Trophoblast cell (in vitro differentiated cells and primary cell): ENCODE data around the gene ARHGAP4.

Experiments
- DNase-seq, 2 donors: peaks; one replicate each; pipeline ENCODE4 v3.0.0-alpha.2; 2016
- H2AFZ ChIP-seq: 2 replicates; pipeline ENCODE4 v1.6.1; 2013; ENCODE audit warnings: low read length, moderate library complexity, mild to moderate bottlenecking; ENCODE audit not compliant: insufficient read depth, poor library complexity
- H2AK5ac ChIP-seq: 2 replicates; pipeline ENCODE4 v1.6.1; 2013; ENCODE audit warnings: mild to moderate bottlenecking, low read length
- H2BK120ac ChIP-seq: 2 replicates; pipeline ENCODE4 v1.6.1; 2013; ENCODE audit warnings: low read length, mild to moderate bottlenecking, moderate library complexity; ENCODE audit not compliant: insufficient read depth, poor library complexity
- H2BK12ac ChIP-seq: 2 replicates; pipeline ENCODE4 v1.6.1; 2013; ENCODE audit warnings: mild to moderate bottlenecking, low read length, moderate library complexity
- H2BK5ac ChIP-seq: 2 replicates; pipeline ENCODE4 v1.6.1; 2013; ENCODE audit warnings: low read length, low read depth, moderate library complexity, mild to moderate bottlenecking; ENCODE audit not compliant: poor library complexity
- H3K14ac ChIP-seq: 2 replicates; pipeline ENCODE4 v1.6.1; 2013; ENCODE audit warnings: mild to moderate bottlenecking, low read length
- H3K18ac ChIP-seq: 2 replicates; pipeline ENCODE4 v1.6.1; 2013; ENCODE audit warnings: mild to moderate bottlenecking, low read length
- H3K23ac ChIP-seq: 2 replicates; pipeline ENCODE4 v1.6.1; 2013; ENCODE audit warnings: low read length
- H3K27ac ChIP-seq: 2 replicates; pipeline ENCODE4 v1.5.1; 2013; ENCODE audit warnings: low read depth, mild to moderate bottlenecking, inconsistent platforms, low read length, moderate library complexity
- H3K27me3 ChIP-seq: 2 replicates; pipeline ENCODE4 v1.6.1; 2013; ENCODE audit warnings: inconsistent platforms, mild to moderate bottlenecking, low read length, moderate library complexity; ENCODE audit not compliant: insufficient read depth
- H3K36me3 ChIP-seq, 2 experiments: 1 replicate in 1 of 2; 2 replicates in 1 of 2; pipeline ENCODE4 v1.6.1; 2013; ENCODE audit warnings: low read length in 2 of 2, mild to moderate bottlenecking in 2 of 2, moderate library complexity in 1 of 2; ENCODE audit not compliant: insufficient read depth in 2 of 2, control insufficient read depth in 1 of 2
- H3K4ac ChIP-seq: 2 replicates; pipeline ENCODE4 v1.6.1; 2013; ENCODE audit warnings: low read depth, mild to moderate bottlenecking, low read length, moderate library complexity
- H3K4me1 ChIP-seq, 2 experiments: 1 replicate in 1 of 2; 2 replicates in 1 of 2; pipeline ENCODE4 v1.6.1; 2013; ENCODE audit warnings: low read length in 2 of 2, mild to moderate bottlenecking in 2 of 2, moderate library complexity in 1 of 2; ENCODE audit not compliant: insufficient read depth in 2 of 2, control insufficient read depth in 1 of 2
- H3K4me2 ChIP-seq: 2 replicates; pipeline ENCODE4 v1.6.1; 2013; ENCODE audit warnings: inconsistent platforms, mild to moderate bottlenecking, low read length, moderate library complexity
- H3K4me3 ChIP-seq: 2 replicates; pipeline ENCODE4 v1.5.1; 2013; ENCODE audit warnings: mild to moderate bottlenecking, low read depth, low read length, inconsistent platforms
- H3K79me1 ChIP-seq: one replicate; pipeline ENCODE4 v1.6.1; 2013; ENCODE audit warnings: low read length
- H3K79me2 ChIP-seq: 2 replicates; pipeline ENCODE4 v1.6.1; 2013; ENCODE audit warnings: low read length, mild to moderate bottlenecking; ENCODE audit not compliant: control insufficient read depth, insufficient read depth, poor library complexity
- H3K9ac ChIP-seq: 2 replicates; pipeline ENCODE4 v1.6.1; 2013; ENCODE audit warnings: mild to moderate bottlenecking, low read length
- H3K9me3 ChIP-seq: 2 replicates; pipeline ENCODE4 v1.6.1; 2013; ENCODE audit warnings: low read depth, mild to moderate bottlenecking, control low read depth, inconsistent platforms, low read length; ENCODE audit not compliant: insufficient read depth
- H4K12ac ChIP-seq: 2 replicates; pipeline ENCODE4 v1.6.1; 2013; ENCODE audit warnings: low read depth, mild to moderate bottlenecking, low read length, moderate library complexity
- H4K8ac ChIP-seq: 2 replicates; pipeline ENCODE4 v1.6.1; 2013; ENCODE audit warnings: low read depth, mild to moderate bottlenecking, low read length, moderate library complexity
- H4K91ac ChIP-seq: one replicate; pipeline ENCODE4 v1.6.1; 2013; ENCODE audit warnings: low read depth, mild to moderate bottlenecking, low read length, moderate library complexity
- WGBS: extraction: QIAGEN DNeasy Blood & Tissue Kit; methylation state at CpG from one replicate; pipeline ENCODE4 v1.1.7; 2013; ENCODE audit warnings: missing lambda C conversion rate; ENCODE audit not compliant: insufficient read length, insufficient coverage; ENCODE audit errors: extremely low coverage; 5-methylcytosine and 5-hydroxymethylcytosine counted together

The ARHGAP4 gene

GRCh38 chrX:153941336-153942252 lies 15.5 kb upstream of the ARHGAP4 start:
- Histone ChIP-seq H4K12ac (peak overlapping the region; percentile 75), H3K4me3 (no peak overlapping the region), H2BK120ac (no peak overlapping the region), H3K79me2 (no peaks in the 10 kb centered on the region), H3K18ac (no peak overlapping the region), H4K91ac (peak overlapping the region; percentile 24), H3K9me3 (no peaks in the 10 kb centered on the region), H3K23ac (no peak overlapping the region), H2BK5ac (no peak overlapping the region), H3K4me2 (no peak overlapping the region), H3K14ac (no peak overlapping the region), H3K27ac (no peak overlapping the region), H3K9ac (no peak overlapping the region), H3K36me3 (peaks cover 0 to 2% of the 10 kb centered on the region in 2 experiments), H3K79me1 (no peaks in the 10 kb centered on the region), H3K4me1 (peaks cover 13 to 15% of the 10 kb centered on the region in 2 experiments), H4K8ac (no peak overlapping the region), H2AFZ (no peak overlapping the region), H3K4ac (no peak overlapping the region), H2AK5ac (no peak overlapping the region), H2BK12ac (no peak overlapping the region), H3K27me3 (no peaks in the 10 kb centered on the region)
- DNase-seq, result peak in 1 of 2 donors; percentile 52
- WGBS, result no CpG with 5 or more reads among the region's 23 CpGs

GRCh38 chrX:153939573-153939972 lies 13.5 kb upstream of the ARHGAP4 start:
- Histone ChIP-seq H2AK5ac (peak overlapping the region; percentile 35), H3K23ac (no peak overlapping the region), H3K79me2 (peaks cover 2% of the 10 kb centered on the region), H2BK5ac (no peak overlapping the region), H3K27me3 (no peaks in the 10 kb centered on the region), H3K79me1 (peaks cover 2% of the 10 kb centered on the region), H3K9ac (no peak overlapping the region), H4K8ac (no peak overlapping the region), H3K27ac (no peak overlapping the region), H3K4ac (no peak overlapping the region), H4K91ac (peak overlapping the region; percentile 73), H3K4me2 (no peak overlapping the region), H3K14ac (peak overlapping the region; percentile 44), H3K18ac (no peak overlapping the region), H2BK120ac (peak overlapping the region; percentile 22), H3K9me3 (no peaks in the 10 kb centered on the region), H3K36me3 (no peaks in the 10 kb centered on the region), H3K4me1 (peaks cover 15% of the 10 kb centered on the region in 2 experiments), H2BK12ac (peak overlapping the region; percentile 31), H2AFZ (no peak overlapping the region), H4K12ac (no peak overlapping the region), H3K4me3 (no peak overlapping the region)
- DNase-seq, result no peak
- no CpG with 5 or more reads among the region's 7 CpGs for WGBS

- Histone ChIP-seq H3K14ac (no peak overlapping the region), H3K4ac (no peak overlapping the region), H3K9me3 (no peaks in the 10 kb centered on the region), H3K79me2 (peaks cover 10% of the 10 kb centered on the region), H2AFZ (no peak overlapping the region), H2BK12ac (no peak overlapping the region), H3K23ac (no peak overlapping the region), H4K12ac (no peak overlapping the region), H3K18ac (no peak overlapping the region), H3K4me1 (peaks cover 17 to 20% of the 10 kb centered on the region in 2 experiments), H4K8ac (no peak overlapping the region), H3K4me3 (no peak overlapping the region), H2BK120ac (no peak overlapping the region), H3K4me2 (no peak overlapping the region), H2AK5ac (no peak overlapping the region), H4K91ac (no peak overlapping the region), H3K36me3 (no peaks in the 10 kb centered on the region), H3K9ac (no peak overlapping the region), H3K27ac (no peak overlapping the region), H3K27me3 (no peaks in the 10 kb centered on the region), H3K79me1 (peaks cover 5% of the 10 kb centered on the region), H2BK5ac (no peak overlapping the region)
- WGBS, result no CpG with 5 or more reads among the region's 10 CpGs
- DNase-seq, result no peak
Observed at GRCh38 chrX:153938226-153938786, 12.2 kb upstream of the ARHGAP4 start.

DNA sequence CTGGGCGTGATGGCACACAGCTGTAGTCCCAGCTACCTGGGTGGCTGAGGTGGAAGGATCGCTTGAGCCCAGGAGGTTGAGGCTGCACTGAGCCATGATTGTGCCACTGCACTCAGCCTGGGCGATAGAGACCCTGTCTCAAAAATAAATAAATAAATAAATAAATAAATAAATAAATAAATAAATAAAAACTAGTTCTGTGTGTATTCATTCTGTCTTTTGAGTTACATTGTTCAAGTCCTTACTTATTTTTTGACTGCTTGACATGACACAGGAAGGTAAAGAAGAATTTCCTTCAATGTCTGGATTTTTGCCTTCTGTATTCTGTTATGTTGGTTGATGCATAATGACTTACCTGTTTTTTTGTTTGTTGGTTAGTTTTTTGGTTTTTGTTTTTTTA lies 11.0 kb upstream of the ARHGAP4 start:
- H4K12ac ChIP-seq, result no peak overlapping the region
- H2BK12ac ChIP-seq, result no peak overlapping the region
- no peak overlapping the region for H2AFZ ChIP-seq
- peaks cover 8% of the 10 kb centered on the region in 2 experiments for H3K36me3 ChIP-seq
- no peak overlapping the region for H3K9ac ChIP-seq
- no peak overlapping the region for H3K23ac ChIP-seq
- no peak overlapping the region for H4K91ac ChIP-seq
- H2AK5ac ChIP-seq, result no peak overlapping the region
- no peak overlapping the region for H3K4me2 ChIP-seq
- WGBS, result no CpG with 5 or more reads among the region's 3 CpGs
- H3K18ac ChIP-seq, result no peak overlapping the region
- no peak overlapping the region for H3K27ac ChIP-seq
- H3K9me3 ChIP-seq, result no peaks in the 10 kb centered on the region
- no peak overlapping the region for H3K4ac ChIP-seq
- H3K14ac ChIP-seq, result no peak overlapping the region
- H3K4me1 ChIP-seq, result peaks cover 17 to 20% of the 10 kb centered on the region in 2 experiments
- no peak for DNase-seq
- H4K8ac ChIP-seq, result no peak overlapping the region
- H3K27me3 ChIP-seq, result no peaks in the 10 kb centered on the region
- H3K79me2 ChIP-seq, result peaks cover 10% of the 10 kb centered on the region
- H2BK120ac ChIP-seq, result no peak overlapping the region
- H2BK5ac ChIP-seq, result no peak overlapping the region
- peaks cover 5% of the 10 kb centered on the region for H3K79me1 ChIP-seq
- no peak overlapping the region for H3K4me3 ChIP-seq
